Measurements from ENCODE around the gene FREM2. TPM values are rescaled to one million over a fixed set of nuclear protein-coding genes. Genes with fewer than 3 reads are reported as not detected.

The FREM2 gene
- total RNA-seq, 1 donor from 2014 or later, result not detected

DNA sequence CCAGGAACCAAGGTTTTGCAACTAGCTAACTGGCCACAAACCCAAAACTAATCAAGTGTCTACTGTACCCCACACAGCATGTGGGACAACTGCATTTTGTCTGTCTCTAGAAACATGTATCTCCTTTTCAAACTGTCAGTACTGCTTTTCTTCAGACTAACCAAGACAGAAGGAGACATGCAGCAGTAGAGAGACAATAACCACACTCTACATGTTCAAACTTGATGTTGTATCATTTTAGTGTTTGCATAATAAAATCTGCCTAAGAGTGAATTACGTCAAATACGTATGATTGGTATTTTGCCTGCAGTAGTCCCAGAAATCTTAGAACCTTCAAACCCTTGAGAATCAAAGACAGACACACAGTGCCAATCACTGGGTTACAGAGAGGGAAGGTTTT is 22.0 kb upstream of the FREM2 start:
- intact Hi-C loops (cut with micrococcal nuclease), result no loop called here
- H3K4me1 ChIP-seq, result no peaks in the 10 kb centered on the region
- H3K36me3 ChIP-seq, result no peaks in the 10 kb centered on the region
- no peak for TF ChIP-seq CTCF (IDR thresholded peaks at IDR 0.05; ENCODE audit: borderline replicate concordance)
- peaks cover 53% of the 10 kb centered on the region for H3K27me3 ChIP-seq (ENCODE audit: low read depth)
- no peak overlapping the region for H3K4me3 ChIP-seq
- no peak overlapping the region for H3K27ac ChIP-seq (replicated peaks)
- no peak for DNase-seq
- no peaks in the 10 kb centered on the region for H3K9me3 ChIP-seq (replicated peaks)

DNA sequence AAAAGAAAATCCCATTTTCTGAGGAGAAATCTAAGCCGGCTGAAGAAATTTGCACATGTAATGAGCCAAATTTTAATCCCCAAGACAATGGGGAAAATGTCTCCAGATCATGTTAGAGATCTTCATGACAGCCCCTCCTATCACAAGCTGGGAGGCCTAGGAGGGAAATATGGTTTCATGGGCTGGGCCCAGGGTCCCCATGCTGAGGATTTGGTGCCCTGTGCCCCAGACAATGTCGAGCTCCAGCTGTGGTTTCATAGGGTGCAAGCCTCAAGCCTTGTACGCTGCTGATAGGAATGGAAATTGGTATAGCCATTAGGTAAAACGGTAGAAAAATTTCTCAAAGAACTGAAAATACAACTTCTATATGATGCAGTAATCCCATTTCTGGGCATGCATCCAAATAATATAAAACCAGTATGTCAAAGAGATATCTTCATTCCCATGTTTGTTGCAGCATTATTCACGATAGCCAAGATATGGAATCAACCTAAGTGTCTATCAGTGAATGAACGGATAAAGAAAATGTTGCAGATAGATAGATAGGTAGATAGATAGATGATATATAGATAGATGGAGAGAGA is 19.3 kb upstream of the FREM2 start:
- DNase-seq, result no peak
- intact Hi-C loops (cut with micrococcal nuclease), result no loop called here
- Histone ChIP-seq H3K9me3 (replicated peaks) (no peaks in the 10 kb centered on the region), H3K4me1 (no peaks in the 10 kb centered on the region), H3K27me3 (ENCODE audit: low read depth) (peaks cover 57% of the 10 kb centered on the region), H3K4me3 (no peak overlapping the region), H3K36me3 (no peaks in the 10 kb centered on the region), H3K27ac (replicated peaks) (no peak overlapping the region)
- no peak for TF ChIP-seq CTCF (IDR thresholded peaks at IDR 0.05; ENCODE audit: borderline replicate concordance)

GRCh38 chr13:38669234-38669964 is 17.5 kb upstream of the FREM2 start:
- H3K36me3 ChIP-seq, result no peaks in the 10 kb centered on the region
- H3K9me3 ChIP-seq (replicated peaks), result no peaks in the 10 kb centered on the region
- no peaks in the 10 kb centered on the region for H3K4me1 ChIP-seq
- H3K27ac ChIP-seq (replicated peaks), result no peak overlapping the region
- H3K27me3 ChIP-seq (ENCODE audit: low read depth), result peaks cover 49% of the 10 kb centered on the region
- DNase-seq, result no peak
- intact Hi-C loops (cut with micrococcal nuclease), result no loop called here
- no peak for TF ChIP-seq CTCF (IDR thresholded peaks at IDR 0.05; ENCODE audit: borderline replicate concordance)
- no peak overlapping the region for H3K4me3 ChIP-seq

- H3K4me1 ChIP-seq, result no peaks in the 10 kb centered on the region
- DNase-seq, result no peak
- H3K27me3 ChIP-seq (ENCODE audit: low read depth), result peaks cover 38% of the 10 kb centered on the region
- no peak overlapping the region for H3K4me3 ChIP-seq
- H3K27ac ChIP-seq (replicated peaks), result no peak overlapping the region
- intact Hi-C loops (cut with micrococcal nuclease), result no loop called here
- TF ChIP-seq CTCF (IDR thresholded peaks at IDR 0.05; ENCODE audit: borderline replicate concordance), result no peak
- H3K36me3 ChIP-seq, result no peaks in the 10 kb centered on the region
- no peaks in the 10 kb centered on the region for H3K9me3 ChIP-seq (replicated peaks)
Measured at GRCh38 chr13:38670627-38671026, 16.2 kb upstream of the FREM2 start.

GRCh38 chr13:38671980-38672379 is 14.9 kb upstream of the FREM2 start:
- intact Hi-C loops (cut with micrococcal nuclease), result no loop called here
- H3K4me3 ChIP-seq, result no peak overlapping the region
- no peaks in the 10 kb centered on the region for H3K4me1 ChIP-seq
- H3K27ac ChIP-seq (replicated peaks), result no peak overlapping the region
- H3K27me3 ChIP-seq (ENCODE audit: low read depth), result peaks cover 26% of the 10 kb centered on the region
- no peaks in the 10 kb centered on the region for H3K9me3 ChIP-seq (replicated peaks)
- H3K36me3 ChIP-seq, result no peaks in the 10 kb centered on the region
- TF ChIP-seq CTCF (IDR thresholded peaks at IDR 0.05; ENCODE audit: borderline replicate concordance), result no peak
- DNase-seq, result no peak

All from left ventricle myocardium inferior (tissue), 1 donor.